Measurements from ENCODE around the gene PRRT4. TPM values are rescaled to one million over a fixed set of nuclear protein-coding genes. Genes with fewer than 3 reads are reported as not detected.

The PRRT4 gene
- total RNA-seq, 6 experiments from 2014 or later = not detected

- DNase-seq = no peak
- peaks cover 27% of the 10 kb centered on the region for H3K4me1 Mint-ChIP-seq (ENCODE audit: low read depth)
- TF ChIP-seq, protein P1, sequence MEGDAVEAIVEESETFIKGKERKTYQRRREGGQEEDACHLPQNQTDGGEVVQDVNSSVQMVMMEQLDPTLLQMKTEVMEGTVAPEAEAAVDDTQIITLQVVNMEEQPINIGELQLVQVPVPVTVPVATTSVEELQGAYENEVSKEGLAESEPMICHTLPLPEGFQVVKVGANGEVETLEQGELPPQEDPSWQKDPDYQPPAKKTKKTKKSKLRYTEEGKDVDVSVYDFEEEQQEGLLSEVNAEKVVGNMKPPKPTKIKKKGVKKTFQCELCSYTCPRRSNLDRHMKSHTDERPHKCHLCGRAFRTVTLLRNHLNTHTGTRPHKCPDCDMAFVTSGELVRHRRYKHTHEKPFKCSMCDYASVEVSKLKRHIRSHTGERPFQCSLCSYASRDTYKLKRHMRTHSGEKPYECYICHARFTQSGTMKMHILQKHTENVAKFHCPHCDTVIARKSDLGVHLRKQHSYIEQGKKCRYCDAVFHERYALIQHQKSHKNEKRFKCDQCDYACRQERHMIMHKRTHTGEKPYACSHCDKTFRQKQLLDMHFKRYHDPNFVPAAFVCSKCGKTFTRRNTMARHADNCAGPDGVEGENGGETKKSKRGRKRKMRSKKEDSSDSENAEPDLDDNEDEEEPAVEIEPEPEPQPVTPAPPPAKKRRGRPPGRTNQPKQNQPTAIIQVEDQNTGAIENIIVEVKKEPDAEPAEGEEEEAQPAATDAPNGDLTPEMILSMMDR (IDR thresholded peaks at IDR 0.05) = no peak
- H3K4me3 Mint-ChIP-seq = no peak overlapping the region
- peaks cover 32% of the 10 kb centered on the region; the same call in 1 of the 2 replicates for H3K36me3 Mint-ChIP-seq (ENCODE audit: low read depth)
- no peaks in the 10 kb centered on the region for H3K9me3 Mint-ChIP-seq
- no peaks in the 10 kb centered on the region for H3K27me3 Mint-ChIP-seq (ENCODE audit: insufficient read depth)
- no peak overlapping the region for H3K27ac Mint-ChIP-seq
These were observed 38.5 kb upstream of the PRRT4 start for GRCh38 chr7:128399991-128400390.

DNA sequence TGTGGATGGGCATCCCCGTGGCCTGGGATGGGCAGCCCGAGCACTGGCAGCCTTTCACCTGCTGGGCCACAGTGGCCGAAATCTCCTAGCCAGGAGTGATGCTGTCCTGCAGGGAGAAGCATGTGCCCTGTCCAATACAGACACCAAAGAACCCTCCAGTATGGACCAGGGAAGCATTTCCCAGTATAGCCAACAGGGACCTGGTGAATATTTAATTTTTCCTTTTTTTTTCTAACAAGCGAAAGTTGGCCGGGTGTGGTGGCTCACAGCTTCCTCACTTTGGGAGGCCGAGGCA lies 37.3 kb upstream of the PRRT4 start:
- H3K27ac Mint-ChIP-seq = no peak overlapping the region
- no peak overlapping the region for H3K4me3 Mint-ChIP-seq
- DNase-seq = no peak
- H3K9me3 Mint-ChIP-seq = no peaks in the 10 kb centered on the region
- peaks cover 32% of the 10 kb centered on the region; the same call in 1 of the 2 replicates for H3K36me3 Mint-ChIP-seq (ENCODE audit: low read depth)
- H3K4me1 Mint-ChIP-seq (ENCODE audit: low read depth) = peaks cover 15% of the 10 kb centered on the region
- TF ChIP-seq, protein P1 (IDR thresholded peaks at IDR 0.05) = peak; percentile 64
- H3K27me3 Mint-ChIP-seq (ENCODE audit: insufficient read depth) = no peaks in the 10 kb centered on the region

- Mint-ChIP-seq H3K27ac (no peak overlapping the region), H3K4me3 (no peak overlapping the region), H3K9me3 (no peaks in the 10 kb centered on the region)
These were observed 36.7 kb upstream of the PRRT4 start for GRCh38 chr7:128398016-128398840.

GRCh38 chr7:128396357-128396756 lies 34.9 kb upstream of the PRRT4 start:
- Mint-ChIP-seq H3K9me3 (no peaks in the 10 kb centered on the region), H3K27ac (no peak overlapping the region), H3K4me3 (no peak overlapping the region), H3K27me3 (ENCODE audit: insufficient read depth) (peaks cover 2% of the 10 kb centered on the region; the same call in 1 of the 2 replicates), H3K36me3 (ENCODE audit: low read depth) (peaks cover 20% of the 10 kb centered on the region; the same call in 1 of the 2 replicates), H3K4me1 (ENCODE audit: low read depth) (no peaks in the 10 kb centered on the region)
- TF ChIP-seq, protein P1 (IDR thresholded peaks at IDR 0.05) = no peak
- DNase-seq = no peak

More at GRCh38 chr7:128398016-128398840, 36.7 kb upstream of the PRRT4 start:
- DNase-seq = peak; percentile 30
- peaks cover 27% of the 10 kb centered on the region; the same call in 1 of the 2 replicates for H3K36me3 Mint-ChIP-seq (ENCODE audit: low read depth)
- H3K4me1 Mint-ChIP-seq (ENCODE audit: low read depth) = peaks cover 9% of the 10 kb centered on the region
- TF ChIP-seq, protein P1 (IDR thresholded peaks at IDR 0.05) = peak; percentile 96
- H3K27me3 Mint-ChIP-seq (ENCODE audit: insufficient read depth) = no peaks in the 10 kb centered on the region

DNA sequence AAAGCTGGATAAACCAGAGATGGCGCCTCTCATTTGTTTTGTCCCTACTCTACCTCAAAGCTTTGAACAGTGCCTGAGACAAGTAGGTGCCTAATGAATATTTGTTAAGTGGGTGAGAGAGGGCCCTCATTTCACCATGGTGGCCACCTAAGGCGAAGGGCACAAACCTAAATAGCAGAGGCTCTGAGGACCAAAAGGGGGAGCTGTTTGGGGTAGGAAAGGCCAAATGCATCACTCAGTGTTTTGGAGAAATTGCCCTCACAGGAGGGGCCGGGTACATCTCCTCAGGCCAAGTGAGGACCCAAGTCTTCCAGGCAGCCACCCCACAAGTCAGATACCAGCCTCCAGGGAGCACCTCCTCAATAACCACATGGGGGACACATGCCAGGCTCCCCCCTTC lies 34.3 kb upstream of the PRRT4 start:
- peaks cover 15% of the 10 kb centered on the region; the same call in 1 of the 2 replicates for H3K36me3 Mint-ChIP-seq (ENCODE audit: low read depth)
- H3K27ac Mint-ChIP-seq = no peak overlapping the region
- H3K4me3 Mint-ChIP-seq = no peak overlapping the region
- TF ChIP-seq, protein P1 (IDR thresholded peaks at IDR 0.05) = peak; percentile 51
- DNase-seq = no peak
- no peaks in the 10 kb centered on the region for H3K9me3 Mint-ChIP-seq
- H3K27me3 Mint-ChIP-seq (ENCODE audit: insufficient read depth) = peaks cover 2% of the 10 kb centered on the region; the same call in 1 of the 2 replicates
- no peaks in the 10 kb centered on the region for H3K4me1 Mint-ChIP-seq (ENCODE audit: low read depth)
